LoVo (cell line): ENCODE results near the gene CES2.
A peak's percentile ranks its signal among the peaks of the same experiment; 100 is the strongest.
"Not testable (repeated sequence)": the region's sequence is repeated elsewhere in the genome, so short reads cannot be mapped to it uniquely, and the experiment has no call there.

ENCODE experiments used
- DNase-seq: peaks from one replicate; pipeline ENCODE4 v3.0.0-alpha.2; 2016; ENCODE audit warnings: low spot score

CES2 gene

GRCh38 chr16:66954097-66954659, 18.9 kb downstream of the CES2 start:
- DNase-seq: peak; percentile 77

GRCh38 chr16:66955363-66956153, 20.2 kb downstream of the CES2 start:
- not testable (repeated sequence) for DNase-seq

GRCh38 chr16:66956154-66956457, 20.8 kb downstream of the CES2 start:
- DNase-seq: not testable (repeated sequence)

- no peak for DNase-seq
These were observed 23.8 kb downstream of the CES2 start for GRCh38 chr16:66958857-66959703.

- DNase-seq: no peak
These were observed 24.4 kb downstream of the CES2 start for GRCh38 chr16:66959704-66960161.

GRCh38 chr16:66960270-66960669, 25.0 kb downstream of the CES2 start:
- no peak for DNase-seq

GRCh38 chr16:66961065-66961744, 25.9 kb downstream of the CES2 start, which contains the start of gene CES3:
CES3 (plus strand) TSS chr16:66961266; CDS start chr16:66961308, 42 bp downstream.
- peak; percentile 71 for DNase-seq

- DNase-seq: no peak
These were observed 26.6 kb downstream of the CES2 start for GRCh38 chr16:66961914-66962313.

GRCh38 chr16:66964049-66964448, 28.7 kb downstream of the CES2 start:
- DNase-seq: no peak

DNA sequence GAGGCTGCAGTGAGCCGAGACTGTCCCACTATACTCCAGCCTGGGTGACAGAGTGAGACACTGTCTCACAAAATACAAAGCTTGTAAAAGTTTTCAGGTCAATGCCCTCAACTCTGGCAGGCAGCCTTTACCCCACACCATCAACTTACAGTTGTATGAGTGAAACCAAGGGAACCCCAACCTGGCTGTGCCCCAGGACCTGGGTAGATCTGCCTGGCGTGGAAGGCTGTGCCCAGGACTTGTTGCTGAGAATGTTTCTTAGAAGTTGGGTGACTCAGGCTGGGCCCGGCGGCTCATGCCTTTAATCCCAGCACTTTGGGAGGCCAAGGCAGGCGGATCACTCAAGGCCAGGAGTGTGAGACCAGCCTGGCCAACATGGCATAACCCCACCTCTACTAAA, 33.5 kb downstream of the CES2 start:
- no peak for DNase-seq

DNA sequence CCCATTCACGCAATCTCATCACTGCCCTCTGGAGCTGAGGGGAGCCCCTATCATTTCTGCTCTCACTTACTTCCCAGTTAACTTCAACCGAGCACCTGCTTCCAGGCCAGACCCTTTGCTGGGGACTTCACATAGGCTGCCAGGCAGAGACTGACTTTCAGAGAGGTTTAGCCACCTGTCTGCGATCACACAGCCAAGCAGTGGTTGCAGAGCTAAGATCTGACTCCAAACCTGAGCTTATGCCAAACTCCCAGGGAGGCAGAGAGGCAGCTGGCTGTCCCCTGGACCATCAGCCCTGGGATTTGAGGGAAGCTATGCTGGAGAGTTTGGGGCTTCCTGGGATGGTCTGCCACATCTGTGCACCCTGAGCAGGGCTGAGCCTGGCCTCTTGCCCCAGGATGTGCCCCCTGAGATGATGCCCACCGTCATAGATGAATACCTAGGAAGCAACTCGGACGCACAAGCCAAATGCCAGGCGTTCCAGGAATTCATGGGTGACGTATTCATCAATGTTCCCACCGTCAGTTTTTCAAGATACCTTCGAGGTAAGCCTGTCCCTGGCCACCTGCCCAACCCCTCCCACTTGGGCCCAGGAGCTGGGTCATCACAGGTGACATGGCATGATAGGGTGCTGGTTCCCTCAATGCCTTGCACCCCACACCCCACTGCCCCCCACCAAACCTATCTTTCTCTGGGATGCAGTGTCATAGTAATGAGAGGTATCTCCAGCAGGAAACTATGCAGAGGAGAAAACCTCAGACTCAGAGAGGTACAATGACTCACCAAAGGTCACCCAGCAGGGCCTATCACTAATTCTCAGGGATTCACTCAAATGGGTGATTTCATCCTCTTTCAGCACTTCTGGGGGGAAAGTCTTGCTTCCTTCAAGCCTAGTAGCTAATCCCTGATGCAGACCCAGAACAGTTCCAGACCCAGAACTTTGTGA, 35.7 kb downstream of the CES2 start:
- DNase-seq: no peak

GRCh38 chr16:66972983-66973382, 37.7 kb downstream of the CES2 start:
- DNase-seq: no peak

- no peak for DNase-seq
These were observed 38.4 kb downstream of the CES2 start for GRCh38 chr16:66973716-66974115.

GRCh38 chr16:66974156-66974931, 39.0 kb downstream of the CES2 start:
- not testable (repeated sequence) for DNase-seq

- DNase-seq: not testable (repeated sequence)
These were observed 39.6 kb downstream of the CES2 start for GRCh38 chr16:66974932-66975246.

GRCh38 chr16:66975302-66975893, 40.1 kb downstream of the CES2 start:
- DNase-seq: no peak

DNA sequence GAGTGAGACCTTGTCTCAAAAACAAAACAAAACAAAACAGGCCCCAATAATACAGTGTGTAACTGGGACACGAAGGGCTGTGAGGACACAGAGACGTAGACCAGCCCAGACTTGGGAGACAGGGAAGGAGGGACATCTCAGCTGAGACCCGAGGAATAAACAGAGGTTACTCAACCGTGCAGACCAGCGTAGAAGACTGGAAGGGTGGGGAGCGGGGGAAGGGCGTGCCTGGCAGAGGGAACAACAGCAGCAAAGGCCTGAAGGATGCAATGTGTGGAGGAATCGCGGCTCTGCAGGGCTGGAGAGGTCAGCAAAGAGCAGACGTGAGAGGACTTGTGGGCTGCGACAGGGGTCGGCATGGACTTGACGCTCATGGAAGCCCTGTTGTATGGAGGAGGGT, 41.4 kb downstream of the CES2 start:
- DNase-seq: no peak

- peak; percentile 86 for DNase-seq
These were observed 42.2 kb downstream of the CES2 start for GRCh38 chr16:66977341-66978113.

- DNase-seq: no peak
These were observed 43.8 kb downstream of the CES2 start for GRCh38 chr16:66979011-66979717.
